GM21723 (cell line): ENCODE measurements around the gene SMOC2.
A peak's percentile ranks its signal among the peaks of the same experiment; 100 is the strongest.

ENCODE experiments used
- ATAC-seq: cut with Tn5 transposase; IDR thresholded peaks from one replicate; pipeline ENCODE4 v1.9.1; 2021; ENCODE audit warnings: mild to moderate bottlenecking, moderate library complexity; ENCODE audit not compliant: unreplicated experiment

Gene SMOC2

DNA sequence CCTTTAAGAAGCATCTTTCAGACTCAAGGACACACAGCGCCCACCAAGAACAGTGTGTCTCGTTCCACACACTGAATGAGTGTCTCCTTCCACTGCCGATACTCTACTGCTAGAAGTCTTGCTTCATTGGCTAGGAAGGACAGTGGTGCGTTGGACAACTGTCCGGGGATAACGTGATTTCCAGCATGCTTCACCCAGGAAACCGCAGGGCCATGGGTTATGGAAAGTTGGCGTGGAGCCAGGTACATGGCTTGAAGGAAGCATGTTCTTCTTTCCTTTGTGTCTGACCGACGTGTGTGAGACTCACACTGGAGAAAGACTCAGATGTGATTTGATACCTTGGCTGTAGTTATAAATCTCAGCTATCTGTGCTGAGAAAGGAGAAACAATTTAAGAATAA lies 73.2 kb downstream of the SMOC2 start:
- no peak for ATAC-seq

- ATAC-seq, result no peak
Observed at GRCh38 chr6:168515376-168515775, 74.4 kb downstream of the SMOC2 start.

- ATAC-seq, result no peak
Observed at GRCh38 chr6:168516944-168517741, 76.2 kb downstream of the SMOC2 start.

- ATAC-seq, result no peak
Observed at GRCh38 chr6:168517742-168518347, 76.9 kb downstream of the SMOC2 start.

GRCh38 chr6:168518348-168518745 lies 77.4 kb downstream of the SMOC2 start:
- ATAC-seq, result no peak

DNA sequence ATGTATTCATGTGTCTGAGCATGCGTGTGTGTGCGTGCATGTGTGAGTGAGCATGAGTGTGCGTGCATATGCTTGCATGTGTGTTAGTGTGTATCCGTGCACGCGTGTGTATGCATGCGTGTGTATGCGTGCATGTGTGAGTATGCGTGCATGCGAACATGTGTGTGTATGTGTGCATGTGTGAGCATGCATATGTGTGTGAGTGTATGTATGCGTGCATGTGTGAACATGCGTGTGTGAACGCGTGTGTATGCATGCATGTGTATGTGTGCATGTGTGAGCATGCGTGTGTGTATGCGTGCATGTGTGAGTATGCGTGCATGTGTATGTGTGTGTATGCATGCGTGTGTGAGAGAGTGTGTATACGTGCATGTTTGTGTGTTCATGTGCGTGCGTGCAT lies 77.9 kb downstream of the SMOC2 start:
- no peak for ATAC-seq

DNA sequence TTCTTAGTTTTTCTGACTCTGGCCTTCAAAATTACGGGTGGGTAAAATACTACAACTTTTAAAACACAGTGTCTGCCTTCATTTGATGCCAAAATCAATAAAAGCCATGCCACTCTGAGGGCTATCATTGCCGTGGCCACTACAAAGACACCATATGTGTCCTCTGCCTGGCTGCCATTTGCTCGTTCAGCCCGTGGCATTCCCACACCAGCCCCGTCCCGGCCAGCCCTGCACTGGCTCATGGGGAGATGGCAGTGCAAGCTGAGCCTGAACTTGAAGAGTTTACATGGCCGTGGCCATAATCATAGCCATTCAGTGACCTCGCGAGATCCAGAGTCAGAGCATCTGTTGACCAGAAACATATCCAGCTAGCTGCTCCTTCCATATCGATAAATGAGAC lies 79.2 kb downstream of the SMOC2 start:
- no peak for ATAC-seq

- no peak for ATAC-seq
Observed at GRCh38 chr6:168524571-168525001, 83.6 kb downstream of the SMOC2 start.

- ATAC-seq, result no peak
Observed at GRCh38 chr6:168525114-168525513, 84.1 kb downstream of the SMOC2 start.

DNA sequence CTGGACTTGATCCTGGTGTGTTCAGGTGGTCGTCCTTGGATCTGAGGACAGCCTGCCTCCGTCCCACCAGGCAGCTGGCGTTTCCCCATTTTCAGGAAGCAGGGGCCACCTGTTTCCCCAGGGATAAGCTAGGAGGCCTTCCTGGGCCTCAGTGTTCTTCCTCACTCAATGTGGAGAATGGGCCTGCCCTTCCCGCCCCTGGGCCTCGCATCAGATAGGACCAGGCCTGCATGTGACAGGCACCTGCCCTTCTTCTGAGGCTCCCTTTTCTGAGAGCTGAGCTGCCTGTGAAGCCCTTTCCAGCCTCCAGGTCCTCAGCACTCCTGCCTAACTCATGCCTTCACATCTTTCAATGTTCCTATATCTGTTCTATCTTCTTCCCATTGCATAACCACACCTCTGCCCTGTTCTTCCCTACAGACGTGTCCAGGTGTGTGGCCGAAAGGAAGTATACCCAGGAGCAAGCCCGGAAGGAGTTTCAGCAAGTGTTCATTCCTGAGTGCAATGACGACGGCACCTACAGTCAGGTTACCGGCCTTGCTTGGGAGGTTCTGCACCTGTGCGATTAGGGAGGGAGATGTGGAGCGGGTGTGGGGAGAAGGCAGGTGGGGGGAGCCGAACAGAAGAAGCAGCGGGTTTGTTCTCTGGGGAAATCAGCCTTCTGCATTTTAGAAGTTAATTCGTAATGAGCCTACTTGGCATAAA lies 85.1 kb downstream of the SMOC2 start:
- no peak for ATAC-seq

DNA sequence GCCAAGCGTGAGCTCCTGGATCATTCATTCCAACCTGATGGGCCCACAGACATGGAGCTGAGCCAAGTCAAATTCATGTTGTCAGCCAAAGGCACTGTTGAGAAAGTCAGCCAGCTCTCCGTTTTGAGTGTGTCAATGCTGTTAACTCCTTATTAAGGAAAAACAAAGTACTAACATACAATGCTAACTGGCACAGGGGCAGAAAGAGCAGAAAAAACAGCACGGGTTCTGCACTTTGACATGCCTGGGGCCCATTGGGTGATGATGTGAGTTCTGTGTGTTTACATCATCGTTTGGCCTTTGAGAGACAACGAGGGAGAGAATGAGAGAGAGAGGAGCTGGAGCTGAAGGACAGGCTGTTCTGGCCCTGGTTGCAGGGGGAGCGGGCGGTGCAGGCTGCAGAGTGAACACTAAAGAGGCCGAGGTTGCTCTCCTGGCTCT lies 85.9 kb downstream of the SMOC2 start:
- ATAC-seq, result no peak

GRCh38 chr6:168527451-168528210 lies 86.6 kb downstream of the SMOC2 start:
- no peak for ATAC-seq

- ATAC-seq, result peak; percentile 56
Observed at GRCh38 chr6:168528474-168529095, 87.6 kb downstream of the SMOC2 start.

GRCh38 chr6:168529214-168529613 lies 88.2 kb downstream of the SMOC2 start:
- ATAC-seq, result no peak

DNA sequence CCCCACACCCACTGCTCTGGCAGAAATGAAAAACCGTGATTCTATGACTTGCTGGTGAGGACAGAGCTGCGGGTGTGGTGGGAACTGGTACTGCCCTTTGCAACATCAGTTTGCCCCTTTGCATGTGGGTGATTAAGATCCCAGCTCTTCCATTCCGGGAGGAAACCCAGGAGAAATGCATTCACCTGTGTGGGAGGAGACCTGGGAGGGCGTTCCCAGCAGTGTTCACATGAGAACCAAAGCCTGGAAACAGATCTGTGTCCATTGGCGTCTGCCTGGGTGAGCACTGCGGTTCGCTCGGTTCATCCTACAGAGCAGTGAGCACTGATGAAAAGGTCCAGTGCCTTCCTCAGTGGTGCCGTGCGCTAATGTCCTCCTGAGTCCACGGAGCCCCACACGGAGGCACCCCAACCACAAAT lies 89.7 kb downstream of the SMOC2 start:
- no peak for ATAC-seq

GRCh38 chr6:168532070-168532469 lies 91.1 kb downstream of the SMOC2 start:
- ATAC-seq, result no peak

DNA sequence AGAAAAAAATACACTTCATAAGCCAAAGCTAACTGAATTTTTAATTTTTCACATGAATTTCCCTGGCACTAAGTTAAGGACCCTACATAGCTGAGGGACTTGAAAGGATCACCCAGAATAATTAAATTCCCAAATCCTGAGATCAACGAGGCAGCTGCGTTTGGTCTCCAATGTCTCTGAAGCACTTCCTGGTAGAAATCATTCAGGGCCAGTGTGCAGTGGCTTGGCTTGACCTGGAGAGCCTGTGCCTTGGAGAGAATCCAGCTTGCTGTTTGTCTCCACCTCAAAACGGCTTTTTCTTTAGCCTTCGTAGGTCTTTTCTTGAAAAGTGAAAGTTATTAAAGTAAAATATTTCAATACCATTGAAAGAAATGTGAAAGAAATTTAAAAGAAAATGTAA lies 92.4 kb downstream of the SMOC2 start:
- no peak for ATAC-seq

DNA sequence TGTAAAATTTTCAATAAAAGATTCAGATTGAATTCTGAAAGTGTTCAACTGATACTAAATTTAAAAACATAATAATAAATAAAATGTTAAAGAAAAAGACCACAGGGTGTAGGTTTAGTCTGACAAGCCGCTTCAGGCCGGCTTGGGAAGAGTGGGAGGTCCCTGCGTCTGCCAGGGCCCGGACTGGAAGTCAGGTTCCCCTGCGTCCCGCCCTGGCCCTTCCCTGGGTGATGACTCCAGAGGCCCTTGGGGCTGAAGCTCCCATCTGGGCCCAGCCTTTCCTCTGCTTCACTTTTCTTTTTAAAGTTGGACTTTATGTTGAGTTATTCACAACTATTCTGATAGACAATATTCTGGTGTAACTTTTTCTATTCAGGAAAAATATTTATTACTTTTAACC lies 93.3 kb downstream of the SMOC2 start:
- no peak for ATAC-seq

DNA sequence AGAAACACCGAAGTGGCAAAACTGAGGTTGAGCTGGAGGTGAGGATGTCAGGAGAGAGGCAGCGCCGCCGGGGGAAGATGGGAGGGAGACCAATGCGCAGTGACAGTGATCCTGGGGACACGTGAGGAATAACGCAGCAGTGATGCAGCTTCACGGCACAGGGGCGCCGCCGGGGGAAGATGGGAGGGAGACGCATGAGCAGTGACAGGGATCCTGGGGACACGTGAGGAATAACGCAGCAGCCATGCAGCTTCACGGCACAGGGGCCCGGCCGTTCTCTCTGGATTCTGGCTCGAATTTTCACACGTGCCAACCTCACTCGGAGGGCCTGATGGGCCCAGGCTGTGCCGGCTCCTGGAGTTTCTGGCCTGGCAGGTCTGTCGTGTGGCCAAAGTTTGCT lies 94.7 kb downstream of the SMOC2 start:
- no peak for ATAC-seq

DNA sequence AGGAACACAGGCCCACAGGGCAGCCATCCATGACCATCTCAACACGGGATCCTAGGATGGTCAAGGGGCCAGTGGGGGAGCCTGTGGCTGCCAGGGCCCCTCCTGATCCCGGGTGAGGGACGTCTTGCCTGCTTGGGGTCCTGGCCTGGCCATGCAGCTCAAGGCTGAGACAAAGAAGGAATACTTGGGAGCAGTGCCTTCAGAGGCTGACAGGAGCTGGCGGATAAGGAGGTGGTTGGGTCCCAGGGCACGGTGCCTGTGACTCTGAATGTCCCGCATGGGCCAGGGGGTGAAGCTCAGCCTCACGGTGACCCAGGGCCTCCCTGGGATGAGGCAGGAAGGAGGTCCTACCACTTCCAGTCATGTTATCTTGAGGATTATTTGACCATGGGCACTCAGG lies 95.2 kb downstream of the SMOC2 start:
- ATAC-seq, result no peak
